Activated naive CD8-positive, alpha-beta T cell treated with anti-CD3 and anti-CD28 coated beads for 36 hours (primary cell): ENCODE measurements around the gene ANO7. TPM values are rescaled to one million over a fixed set of nuclear protein-coding genes. Genes with fewer than 3 reads are reported as not detected.

Experiments
- DNase-seq: peaks from one replicate; pipeline ENCODE4 v3.0.0; 2021
- H3K27ac Mint-ChIP-seq: one replicate; pipeline ENCODE4 v1.8.0; 2022; ENCODE audit warnings: mild to moderate bottlenecking, moderate library complexity, mixed read lengths
- H3K27me3 Mint-ChIP-seq: one replicate; pipeline ENCODE4 v1.8.0; 2022; ENCODE audit warnings: mild to moderate bottlenecking, mixed read lengths
- H3K36me3 Mint-ChIP-seq: one replicate; pipeline ENCODE4 v1.8.0; 2021; ENCODE audit warnings: mild to moderate bottlenecking, mixed read lengths
- H3K4me1 Mint-ChIP-seq: one replicate; pipeline ENCODE4 v1.8.0; 2021; ENCODE audit warnings: mixed read lengths
- H3K4me3 Mint-ChIP-seq: one replicate; pipeline ENCODE4 v1.8.0; 2022; ENCODE audit warnings: mild to moderate bottlenecking, moderate library complexity, mixed read lengths
- H3K9me3 Mint-ChIP-seq: one replicate; pipeline ENCODE4 v1.8.0; 2022; ENCODE audit warnings: mixed read lengths
- total RNA-seq, 2 experiments: library from RNA; stranded (reverse); gene quantifications; one replicate each; pipeline ENCODE4 v1.2.3, GENCODE V29; 2021

The ANO7 gene
- total RNA-seq, 2 experiments from 2014 or later: 3.4 to 3.6 TPM

- DNase-seq: no peak
- peak overlapping the region; percentile 1 for H3K4me3 Mint-ChIP-seq
- peaks cover 37% of the 10 kb centered on the region for H3K36me3 Mint-ChIP-seq
- H3K9me3 Mint-ChIP-seq: no peaks in the 10 kb centered on the region
- no peak overlapping the region for H3K27ac Mint-ChIP-seq
- no peaks in the 10 kb centered on the region for H3K27me3 Mint-ChIP-seq
- H3K4me1 Mint-ChIP-seq: no peaks in the 10 kb centered on the region
Measured at GRCh38 chr2:241232736-241233575, 44.5 kb downstream of the ANO7 start.

- H3K9me3 Mint-ChIP-seq: no peaks in the 10 kb centered on the region
- no peak overlapping the region for H3K27ac Mint-ChIP-seq
- H3K4me3 Mint-ChIP-seq: no peak overlapping the region
- H3K27me3 Mint-ChIP-seq: no peaks in the 10 kb centered on the region
- DNase-seq: no peak
- H3K36me3 Mint-ChIP-seq: peaks cover 42% of the 10 kb centered on the region
- no peaks in the 10 kb centered on the region for H3K4me1 Mint-ChIP-seq
Measured at GRCh38 chr2:241234066-241234790, 45.8 kb downstream of the ANO7 start.

GRCh38 chr2:241234962-241235740 lies 46.7 kb downstream of the ANO7 start:
- no peak overlapping the region for H3K4me3 Mint-ChIP-seq
- no peaks in the 10 kb centered on the region for H3K4me1 Mint-ChIP-seq
- no peak for DNase-seq
- H3K9me3 Mint-ChIP-seq: no peaks in the 10 kb centered on the region
- no peaks in the 10 kb centered on the region for H3K27me3 Mint-ChIP-seq
- H3K36me3 Mint-ChIP-seq: peaks cover 47% of the 10 kb centered on the region
- H3K27ac Mint-ChIP-seq: no peak overlapping the region

GRCh38 chr2:241235859-241236593 lies 47.5 kb downstream of the ANO7 start:
- Mint-ChIP-seq H3K4me1 (no peaks in the 10 kb centered on the region), H3K27me3 (no peaks in the 10 kb centered on the region), H3K9me3 (no peaks in the 10 kb centered on the region), H3K4me3 (no peak overlapping the region), H3K36me3 (peaks cover 56% of the 10 kb centered on the region), H3K27ac (no peak overlapping the region)
- DNase-seq: no peak

- Mint-ChIP-seq H3K27me3 (no peaks in the 10 kb centered on the region), H3K27ac (peak overlapping the region; percentile 25), H3K36me3 (peaks cover 55% of the 10 kb centered on the region)
Measured at GRCh38 chr2:241237047-241237446, 48.6 kb downstream of the ANO7 start.

GRCh38 chr2:241237949-241238371 lies 49.5 kb downstream of the ANO7 start:
- no peak overlapping the region for H3K27ac Mint-ChIP-seq

More at GRCh38 chr2:241237047-241237446, 48.6 kb downstream of the ANO7 start:
- DNase-seq: no peak
- H3K4me1 Mint-ChIP-seq: no peaks in the 10 kb centered on the region
- no peak overlapping the region for H3K4me3 Mint-ChIP-seq
- no peaks in the 10 kb centered on the region for H3K9me3 Mint-ChIP-seq

GRCh38 chr2:241238693-241239198 lies 50.3 kb downstream of the ANO7 start:
- DNase-seq: no peak
- no peaks in the 10 kb centered on the region for H3K4me1 Mint-ChIP-seq
- no peak overlapping the region for H3K27ac Mint-ChIP-seq
- H3K4me3 Mint-ChIP-seq: no peak overlapping the region
- H3K36me3 Mint-ChIP-seq: peaks cover 60% of the 10 kb centered on the region
- no peaks in the 10 kb centered on the region for H3K27me3 Mint-ChIP-seq
- no peaks in the 10 kb centered on the region for H3K9me3 Mint-ChIP-seq

More at GRCh38 chr2:241237949-241238371, 49.5 kb downstream of the ANO7 start:
- no peak for DNase-seq
- Mint-ChIP-seq H3K4me1 (no peaks in the 10 kb centered on the region), H3K27me3 (no peaks in the 10 kb centered on the region), H3K9me3 (no peaks in the 10 kb centered on the region), H3K36me3 (peaks cover 58% of the 10 kb centered on the region), H3K4me3 (no peak overlapping the region)

GRCh38 chr2:241239552-241240202 lies 51.2 kb downstream of the ANO7 start:
- DNase-seq: no peak
- no peaks in the 10 kb centered on the region for H3K9me3 Mint-ChIP-seq

GRCh38 chr2:241240320-241241004 lies 52.0 kb downstream of the ANO7 start:
- no peaks in the 10 kb centered on the region for H3K4me1 Mint-ChIP-seq
- no peaks in the 10 kb centered on the region for H3K9me3 Mint-ChIP-seq
- H3K27ac Mint-ChIP-seq: no peak overlapping the region
- peaks cover 51% of the 10 kb centered on the region for H3K36me3 Mint-ChIP-seq
- H3K27me3 Mint-ChIP-seq: no peaks in the 10 kb centered on the region
- H3K4me3 Mint-ChIP-seq: no peak overlapping the region
- DNase-seq: no peak

More at GRCh38 chr2:241239552-241240202, 51.2 kb downstream of the ANO7 start:
- Mint-ChIP-seq H3K4me3 (no peak overlapping the region), H3K27me3 (no peaks in the 10 kb centered on the region), H3K36me3 (peaks cover 56% of the 10 kb centered on the region), H3K4me1 (no peaks in the 10 kb centered on the region), H3K27ac (no peak overlapping the region)

GRCh38 chr2:241241669-241242068 lies 53.2 kb downstream of the ANO7 start:
- Mint-ChIP-seq H3K36me3 (peaks cover 47% of the 10 kb centered on the region), H3K4me3 (no peak overlapping the region), H3K27me3 (no peaks in the 10 kb centered on the region), H3K4me1 (no peaks in the 10 kb centered on the region), H3K9me3 (no peaks in the 10 kb centered on the region), H3K27ac (no peak overlapping the region)
- DNase-seq: no peak

- no peak overlapping the region for H3K27ac Mint-ChIP-seq
- no peaks in the 10 kb centered on the region for H3K27me3 Mint-ChIP-seq
- no peak for DNase-seq
- H3K4me3 Mint-ChIP-seq: no peak overlapping the region
- H3K36me3 Mint-ChIP-seq: peaks cover 42% of the 10 kb centered on the region
- no peaks in the 10 kb centered on the region for H3K9me3 Mint-ChIP-seq
- H3K4me1 Mint-ChIP-seq: no peaks in the 10 kb centered on the region
Measured at GRCh38 chr2:241242306-241242705, 53.8 kb downstream of the ANO7 start.

- H3K27me3 Mint-ChIP-seq: no peaks in the 10 kb centered on the region
- no peak overlapping the region for H3K27ac Mint-ChIP-seq
- no peak for DNase-seq
- H3K4me3 Mint-ChIP-seq: no peak overlapping the region
- H3K4me1 Mint-ChIP-seq: no peaks in the 10 kb centered on the region
- H3K9me3 Mint-ChIP-seq: no peaks in the 10 kb centered on the region
- H3K36me3 Mint-ChIP-seq: peaks cover 44% of the 10 kb centered on the region
Measured at GRCh38 chr2:241244368-241244767, 55.9 kb downstream of the ANO7 start.

GRCh38 chr2:241248289-241248688 lies 59.8 kb downstream of the ANO7 start:
- Mint-ChIP-seq H3K9me3 (no peaks in the 10 kb centered on the region), H3K4me1 (no peaks in the 10 kb centered on the region), H3K4me3 (no peak overlapping the region), H3K27me3 (no peaks in the 10 kb centered on the region), H3K27ac (no peak overlapping the region), H3K36me3 (peaks cover 31% of the 10 kb centered on the region)
- no peak for DNase-seq
